ENCODE measurements around the gene MED31. TPM values are rescaled to one million over a fixed set of nuclear protein-coding genes. Genes with fewer than 3 reads are reported as not detected.

MED31 gene
- total and polyA plus RNA-seq, 2 experiments from 2014 or later: 13.8 to 44.2 TPM

- Histone ChIP-seq H3K4me2 (no peak overlapping the region), H3K36me3 (replicated peaks; ENCODE audit: insufficient read depth, low read depth) (peaks cover 4% of the 10 kb centered on the region), H3K9me2 (replicated peaks; ENCODE audit: insufficient read depth) (no peaks in the 10 kb centered on the region), H3K4me3 (no peak overlapping the region), H3K9me3 (ENCODE audit: low read depth) (no peaks in the 10 kb centered on the region), H3K79me2 (peaks cover 4% of the 10 kb centered on the region), H3K27ac (no peak overlapping the region), H2AFZ (no peak overlapping the region), H3K4me1 (ENCODE audit: insufficient read depth) (no peaks in the 10 kb centered on the region), H3K27me3 (no peaks in the 10 kb centered on the region), H4K20me1 (ENCODE audit: insufficient read depth, poor library complexity, severe bottlenecking) (no peaks in the 10 kb centered on the region)
- TF ChIP-seq EZH2phosphoT487 (IDR thresholded peaks at IDR 0.05; ENCODE audit: low read depth, severe bottlenecking, unreplicated experiment) (no peak), EZH2 (IDR thresholded peaks at IDR 0.05; ENCODE audit: borderline replicate concordance) (no peak), CTCF (IDR thresholded peaks at IDR 0.05; ENCODE audit: poor library complexity) (no peak)
- no peak for DNase-seq (ENCODE audit: low spot score)
- WGBS (ENCODE audit: low lambda C conversion rate, missing lambda C conversion rate): 96% methylated on average over 5 of the region's 5 CpGs
Measured at GRCh38 chr17:6610011-6610410, 41.4 kb downstream of the MED31 start.

DNA sequence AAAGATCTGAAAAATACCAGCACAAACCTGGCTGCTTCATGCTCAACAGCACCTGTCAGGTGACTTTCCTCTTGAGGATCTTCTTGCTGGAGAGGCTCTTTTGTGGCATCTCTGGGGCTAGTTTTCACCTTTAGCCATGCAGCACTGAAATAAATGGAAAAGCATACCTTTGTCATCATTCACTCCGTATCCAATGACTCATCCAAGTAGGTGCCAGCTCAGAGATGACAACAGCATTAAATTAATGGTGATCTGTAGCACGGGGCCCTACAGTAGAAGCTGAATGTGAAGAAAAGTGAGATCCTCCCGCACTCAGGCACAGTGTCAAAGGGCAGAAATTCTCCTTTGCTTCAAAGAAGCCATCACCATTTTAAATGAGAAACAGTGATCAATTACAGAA is 43.1 kb downstream of the MED31 start:
- no peaks in the 10 kb centered on the region for H3K9me3 ChIP-seq (ENCODE audit: low read depth)
- peaks cover 4% of the 10 kb centered on the region for H3K36me3 ChIP-seq (replicated peaks; ENCODE audit: insufficient read depth, low read depth)
- no peaks in the 10 kb centered on the region for H3K27me3 ChIP-seq
- no peak overlapping the region for H2AFZ ChIP-seq
- no peak for TF ChIP-seq CTCF (IDR thresholded peaks at IDR 0.05; ENCODE audit: poor library complexity)
- TF ChIP-seq EZH2phosphoT487 (IDR thresholded peaks at IDR 0.05; ENCODE audit: low read depth, severe bottlenecking, unreplicated experiment): no peak
- no peak for TF ChIP-seq EZH2 (IDR thresholded peaks at IDR 0.05; ENCODE audit: borderline replicate concordance)
- no peak overlapping the region for H3K27ac ChIP-seq
- no peak for DNase-seq (ENCODE audit: low spot score)
- no peak overlapping the region for H3K4me3 ChIP-seq
- no peaks in the 10 kb centered on the region for H3K9me2 ChIP-seq (replicated peaks; ENCODE audit: insufficient read depth)
- H3K4me2 ChIP-seq: no peak overlapping the region
- peaks cover 2% of the 10 kb centered on the region for H3K79me2 ChIP-seq
- no peaks in the 10 kb centered on the region for H4K20me1 ChIP-seq (ENCODE audit: insufficient read depth, poor library complexity, severe bottlenecking)
- 91% methylated on average over 3 of the region's 3 CpGs for WGBS (ENCODE audit: low lambda C conversion rate, missing lambda C conversion rate)
- H3K4me1 ChIP-seq (ENCODE audit: insufficient read depth): no peaks in the 10 kb centered on the region

GRCh38 chr17:6605142-6605541 is 46.3 kb downstream of the MED31 start:
- TF ChIP-seq EZH2 (IDR thresholded peaks at IDR 0.05; ENCODE audit: borderline replicate concordance) (no peak), EZH2phosphoT487 (IDR thresholded peaks at IDR 0.05; ENCODE audit: low read depth, severe bottlenecking, unreplicated experiment) (no peak), CTCF (IDR thresholded peaks at IDR 0.05; ENCODE audit: poor library complexity) (no peak)
- H3K4me3 ChIP-seq: no peak overlapping the region
- no peak overlapping the region for H2AFZ ChIP-seq
- H3K27ac ChIP-seq: no peak overlapping the region
- no peak overlapping the region for H3K4me2 ChIP-seq
- no peaks in the 10 kb centered on the region for H3K9me2 ChIP-seq (replicated peaks; ENCODE audit: insufficient read depth)
- no peaks in the 10 kb centered on the region for H3K79me2 ChIP-seq
- DNase-seq (ENCODE audit: low spot score): no peak
- WGBS (ENCODE audit: low lambda C conversion rate, missing lambda C conversion rate): 97% methylated on average over 6 of the region's 6 CpGs
- no peaks in the 10 kb centered on the region for H3K9me3 ChIP-seq (ENCODE audit: low read depth)
- no peaks in the 10 kb centered on the region for H4K20me1 ChIP-seq (ENCODE audit: insufficient read depth, poor library complexity, severe bottlenecking)
- H3K4me1 ChIP-seq (ENCODE audit: insufficient read depth): no peaks in the 10 kb centered on the region
- no peaks in the 10 kb centered on the region for H3K27me3 ChIP-seq
- H3K36me3 ChIP-seq (replicated peaks; ENCODE audit: insufficient read depth, low read depth): peaks cover 4% of the 10 kb centered on the region
